HFF-Myc (cell line): Measurements from ENCODE around the gene MEX3B.

Experiments used
- DNase-seq: peaks from one replicate; pipeline ENCODE4 v3.0.0-alpha.2; 2011; ENCODE audit warnings: low read depth; ENCODE audit errors: extremely low read depth
- H3K4me3 ChIP-seq: replicated peaks from 2 replicates; pipeline ENCODE4 v1.5.1; 2011; ENCODE audit warnings: low read depth, mild to moderate bottlenecking, control low read depth, low read length
- CTCF ChIP-seq: IDR thresholded peaks from 2 replicates; pipeline ENCODE4 v1.5.1; 2012; ENCODE audit warnings: mild to moderate bottlenecking, low read depth, low read length, control low read depth; ENCODE audit errors: missing control alignments

The MEX3B gene

DNA sequence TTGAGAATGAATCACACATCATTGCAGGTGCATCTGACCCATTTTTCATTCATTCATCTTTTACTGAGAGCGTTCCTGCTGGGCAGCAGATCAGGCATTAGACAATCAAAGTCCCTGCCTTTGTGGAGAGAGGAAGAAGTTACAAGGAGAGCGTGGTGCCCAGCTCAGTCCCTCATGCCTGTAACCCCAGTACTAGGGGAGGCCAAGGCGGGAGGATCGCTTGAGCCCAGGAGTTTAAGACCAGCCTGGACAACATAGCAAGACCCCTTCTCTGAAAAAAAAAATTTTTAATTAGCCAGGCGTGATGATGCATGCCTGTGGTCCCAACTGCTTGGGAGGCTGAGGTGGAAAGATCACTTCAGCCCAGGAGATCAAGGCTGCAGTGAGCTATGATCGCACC lies 35.0 kb upstream of the MEX3B start:
- H3K4me3 ChIP-seq: no peak overlapping the region
- no peak for DNase-seq
- no peak for TF ChIP-seq CTCF

DNA sequence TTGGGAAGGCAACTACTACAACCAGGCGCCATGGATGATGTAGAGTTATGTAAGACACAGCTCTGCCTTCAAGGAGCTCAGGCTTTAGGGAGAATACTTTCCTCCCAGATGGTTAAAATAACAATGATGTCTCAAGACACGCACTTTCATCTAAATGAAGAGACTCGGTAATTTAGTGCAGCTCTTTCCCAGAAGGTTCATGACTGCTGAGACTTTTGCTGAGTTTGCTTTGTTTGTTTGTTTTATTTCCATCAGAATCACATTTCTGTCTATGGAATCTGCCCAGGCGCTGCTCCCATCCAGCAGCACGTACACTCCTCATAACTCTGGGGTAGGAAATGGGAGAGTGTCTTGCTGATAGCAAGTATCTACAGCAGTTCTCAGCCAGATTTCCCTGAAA lies 33.9 kb upstream of the MEX3B start:
- no peak for TF ChIP-seq CTCF
- H3K4me3 ChIP-seq: no peak overlapping the region
- no peak for DNase-seq

GRCh38 chr15:82074610-82075009 lies 28.8 kb upstream of the MEX3B start:
- no peak overlapping the region for H3K4me3 ChIP-seq
- no peak for TF ChIP-seq CTCF
- no peak for DNase-seq

GRCh38 chr15:82072926-82073537 lies 27.2 kb upstream of the MEX3B start:
- DNase-seq: no peak
- no peak overlapping the region for H3K4me3 ChIP-seq
- TF ChIP-seq CTCF: no peak

- DNase-seq: no peak
Observed at GRCh38 chr15:82066455-82066854, 20.6 kb upstream of the MEX3B start.

GRCh38 chr15:82064824-82065223 lies 19.0 kb upstream of the MEX3B start:
- no peak overlapping the region for H3K4me3 ChIP-seq
- no peak for DNase-seq
- TF ChIP-seq CTCF: no peak

More at GRCh38 chr15:82066455-82066854, 20.6 kb upstream of the MEX3B start:
- H3K4me3 ChIP-seq: no peak overlapping the region
- TF ChIP-seq CTCF: no peak
